Upper lobe of right lung (tissue), 1 donor: ENCODE results near the gene PEX14. TPM values are rescaled to one million over a fixed set of nuclear protein-coding genes. Genes with fewer than 3 reads are reported as not detected.

ENCODE experiments used
- ATAC-seq: fragments of 200-7000 bp; cut with Tn5 transposase; one replicate; pipeline ENCODE4 v1.9.1; 2020; ENCODE audit warnings: mild to moderate bottlenecking, moderate library complexity
- DNase-seq: peaks from one replicate; pipeline ENCODE4 v3.0.0-alpha.2; 2020
- H3K27ac ChIP-seq: fragments of 200-600 bp; one replicate; pipeline ENCODE4 v1.8.0; 2022
- H3K27me3 ChIP-seq: fragments of 200-600 bp; one replicate; pipeline ENCODE4 v1.8.0; 2022; ENCODE audit warnings: mild to moderate bottlenecking
- H3K36me3 ChIP-seq: fragments of 200-600 bp; one replicate; pipeline ENCODE4 v1.8.0; 2022
- H3K4me1 ChIP-seq: fragments of 200-600 bp; one replicate; pipeline ENCODE4 v1.8.0; 2022
- H3K4me3 ChIP-seq: fragments of 200-600 bp; one replicate; pipeline ENCODE4 v1.8.0; 2022; ENCODE audit warnings: mild to moderate bottlenecking
- H3K9me3 ChIP-seq: fragments of 200-600 bp; one replicate; pipeline ENCODE4 v1.8.0; 2022
- CTCF ChIP-seq: fragments of 200-600 bp; IDR thresholded peaks from one replicate; pipeline ENCODE4 v1.8.0; 2022; ENCODE audit warnings: antibody characterized with exemption
- intact Hi-C: fragments of 100-400 bp; cut with DNase I; formaldehyde crosslinking; loops from one replicate; pipeline ENCODE4 v1.11.0; 2022
- total RNA-seq: library from RNA; stranded (reverse); fragmentation: NEBNext Ultra II Directional; extraction: Animal tissue kit (Norgen Biotek cat#: 25700); gene quantifications from one replicate; pipeline ENCODE4 v1.2.1, GENCODE V29; 2021
- donor health status: DM: no; HTN: yes; CAD: no; lungs with severe emphysema.

The PEX14 gene
- total RNA-seq, 1 donor from 2014 or later: 25.8 TPM

GRCh38 chr1:10444795-10445397 is 29.9 kb upstream of the PEX14 start:
- Histone ChIP-seq H3K27ac (no peak overlapping the region), H3K4me3 (no peak overlapping the region), H3K27me3 (no peaks in the 10 kb centered on the region), H3K36me3 (no peaks in the 10 kb centered on the region), H3K4me1 (no peaks in the 10 kb centered on the region), H3K9me3 (no peaks in the 10 kb centered on the region)
- DNase-seq (no peak), ATAC-seq (no peak)
- intact Hi-C loops: no loop called here
- no peak for TF ChIP-seq CTCF

GRCh38 chr1:10446790-10447422 is 27.8 kb upstream of the PEX14 start:
- no peaks in the 10 kb centered on the region for H3K9me3 ChIP-seq
- intact Hi-C loops: no loop called here
- no peaks in the 10 kb centered on the region for H3K27me3 ChIP-seq
- TF ChIP-seq CTCF: no peak
- ATAC-seq: no peak
- H3K36me3 ChIP-seq: no peaks in the 10 kb centered on the region
- peaks cover 8% of the 10 kb centered on the region for H3K4me1 ChIP-seq
- no peak for DNase-seq
- H3K4me3 ChIP-seq: no peak overlapping the region
- no peak overlapping the region for H3K27ac ChIP-seq

- peaks cover 8% of the 10 kb centered on the region for H3K4me1 ChIP-seq
- H3K9me3 ChIP-seq: no peaks in the 10 kb centered on the region
- TF ChIP-seq CTCF: no peak
- DNase-seq (no peak), ATAC-seq (no peak)
- H3K36me3 ChIP-seq: no peaks in the 10 kb centered on the region
- no peak within 1 kb of the TSS for H3K4me3 ChIP-seq
- no peak within 1 kb of the TSS for H3K27ac ChIP-seq
- H3K27me3 ChIP-seq: no peaks in the 10 kb centered on the region
- intact Hi-C loops: no loop called here
These were observed 25.0 kb upstream of the PEX14 start, which contains the start of gene CORT for GRCh38 chr1:10449751-10450150. CORT (plus strand) TSS chr1:10450031; CDS start chr1:10450224, 193 bp downstream.

GRCh38 chr1:10450156-10450814 is 24.5 kb upstream of the PEX14 start:
- no peak for DNase-seq
- Histone ChIP-seq H3K36me3 (no peaks in the 10 kb centered on the region), H3K27ac (no peak overlapping the region), H3K4me1 (peaks cover 8% of the 10 kb centered on the region), H3K27me3 (no peaks in the 10 kb centered on the region), H3K4me3 (no peak overlapping the region), H3K9me3 (no peaks in the 10 kb centered on the region)
- intact Hi-C loops: no loop called here
- ATAC-seq: peak; percentile 21
- TF ChIP-seq CTCF: no peak

GRCh38 chr1:10450836-10451235 is 23.9 kb upstream of the PEX14 start:
- peaks cover 8% of the 10 kb centered on the region for H3K4me1 ChIP-seq
- intact Hi-C loops: no loop called here
- no peak overlapping the region for H3K27ac ChIP-seq
- H3K36me3 ChIP-seq: no peaks in the 10 kb centered on the region
- no peaks in the 10 kb centered on the region for H3K9me3 ChIP-seq
- DNase-seq: no peak
- no peak for ATAC-seq
- no peaks in the 10 kb centered on the region for H3K27me3 ChIP-seq
- no peak overlapping the region for H3K4me3 ChIP-seq
- TF ChIP-seq CTCF: no peak
